HG03442 (cell line): ENCODE results near the gene ZNF19.
"Not testable (repeated sequence)": the region's sequence is repeated elsewhere in the genome, so short reads cannot be mapped to it uniquely, and the experiment has no call there.

Experiments used
- ATAC-seq: cut with Tn5 transposase; IDR thresholded peaks from one replicate; pipeline ENCODE4 v1.9.1; 2021; ENCODE audit warnings: mild to moderate bottlenecking, moderate library complexity; ENCODE audit not compliant: unreplicated experiment

ZNF19 gene

DNA sequence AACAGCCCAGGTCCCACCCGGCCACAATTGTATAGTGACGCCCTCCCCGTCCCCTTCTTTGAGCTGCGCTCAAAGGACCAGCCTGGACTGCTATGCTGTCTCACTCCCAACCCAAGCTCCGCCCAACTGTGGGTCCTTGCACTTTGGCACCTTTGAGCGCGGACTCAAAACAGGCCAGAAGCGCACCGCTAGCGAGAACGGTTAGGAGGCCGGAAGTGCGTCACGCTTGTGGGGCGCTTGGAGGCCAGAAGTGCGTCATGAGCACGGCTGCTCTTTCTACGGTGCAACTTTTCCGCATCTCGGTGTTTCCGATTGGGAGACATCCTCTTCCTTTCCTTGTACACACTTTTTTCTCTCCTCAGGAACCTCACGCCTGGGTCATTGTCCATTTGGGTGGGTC lies at the start of gene ZNF19:
ZNF19 (minus strand) TSS at position 203 of the 400 bp plus-strand sequence. CDS start 7,210 bp downstream, outside the sequence.
- no peak for ATAC-seq

DNA sequence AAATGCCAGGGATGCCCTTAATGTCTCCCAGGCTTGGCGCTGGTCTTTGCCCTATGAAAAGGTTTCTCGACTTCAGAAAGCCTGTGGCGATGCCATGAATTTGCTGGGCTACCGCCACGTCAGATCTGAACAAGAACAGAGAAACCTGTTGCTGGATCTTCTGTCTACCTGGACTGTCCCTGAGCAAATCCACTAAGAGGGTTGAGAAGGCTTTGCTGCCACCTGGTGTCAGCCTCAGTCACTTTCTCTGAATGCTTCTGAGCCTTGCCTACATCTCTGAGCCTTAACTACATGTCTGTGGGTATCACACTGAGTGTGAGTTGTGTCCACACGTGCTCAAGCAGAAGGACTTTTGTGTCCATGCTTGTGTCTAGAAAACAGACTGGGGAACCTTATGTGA lies 48.5 kb upstream of the ZNF19 start:
- no peak for ATAC-seq

DNA sequence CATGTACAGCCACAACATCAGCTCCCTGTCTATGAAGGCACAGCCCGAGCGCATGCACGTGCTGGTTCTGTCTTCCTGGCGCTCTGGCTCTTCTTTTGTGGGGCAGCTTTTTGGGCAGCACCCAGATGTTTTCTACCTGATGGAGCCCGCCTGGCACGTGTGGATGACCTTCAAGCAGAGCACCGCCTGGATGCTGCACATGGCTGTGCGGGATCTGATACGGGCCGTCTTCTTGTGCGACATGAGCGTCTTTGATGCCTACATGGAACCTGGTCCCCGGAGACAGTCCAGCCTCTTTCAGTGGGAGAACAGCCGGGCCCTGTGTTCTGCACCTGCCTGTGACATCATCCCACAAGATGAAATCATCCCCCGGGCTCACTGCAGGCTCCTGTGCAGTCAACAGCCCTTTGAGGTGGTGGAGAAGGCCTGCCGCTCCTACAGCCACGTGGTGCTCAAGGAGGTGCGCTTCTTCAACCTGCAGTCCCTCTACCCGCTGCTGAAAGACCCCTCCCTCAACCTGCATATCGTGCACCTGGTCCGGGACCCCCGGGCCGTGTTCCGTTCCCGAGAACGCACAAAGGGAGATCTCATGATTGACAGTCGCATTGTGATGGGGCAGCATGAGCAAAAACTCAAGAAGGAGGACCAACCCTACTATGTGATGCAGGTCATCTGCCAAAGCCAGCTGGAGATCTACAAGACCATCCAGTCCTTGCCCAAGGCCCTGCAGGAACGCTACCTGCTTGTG lies 47.8 kb upstream of the ZNF19 start:
- ATAC-seq: no peak

DNA sequence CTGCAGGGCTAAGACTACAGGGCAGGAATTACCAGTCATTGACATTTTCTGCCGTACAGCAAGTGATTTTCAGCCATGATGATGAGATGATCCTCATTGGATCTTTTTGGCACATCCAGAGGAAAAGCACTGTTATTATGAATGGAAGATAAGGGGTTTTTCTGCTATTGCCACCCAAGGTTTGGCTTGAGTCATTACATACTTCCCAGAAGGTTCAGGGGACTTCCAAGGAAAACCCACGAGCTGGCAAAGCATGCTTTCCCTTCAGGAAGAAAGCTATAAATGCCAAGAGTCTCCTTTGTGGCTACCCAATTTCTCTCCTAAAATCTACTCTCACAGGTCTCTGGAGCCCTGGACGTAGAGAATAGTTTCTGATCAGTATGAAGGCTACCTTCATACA lies 43.2 kb upstream of the ZNF19 start:
- ATAC-seq: no peak

GRCh38 chr16:71528863-71529262 lies 39.7 kb upstream of the ZNF19 start:
- no peak for ATAC-seq

- no peak for ATAC-seq
Measured at GRCh38 chr16:71528257-71528656, 39.1 kb upstream of the ZNF19 start.

DNA sequence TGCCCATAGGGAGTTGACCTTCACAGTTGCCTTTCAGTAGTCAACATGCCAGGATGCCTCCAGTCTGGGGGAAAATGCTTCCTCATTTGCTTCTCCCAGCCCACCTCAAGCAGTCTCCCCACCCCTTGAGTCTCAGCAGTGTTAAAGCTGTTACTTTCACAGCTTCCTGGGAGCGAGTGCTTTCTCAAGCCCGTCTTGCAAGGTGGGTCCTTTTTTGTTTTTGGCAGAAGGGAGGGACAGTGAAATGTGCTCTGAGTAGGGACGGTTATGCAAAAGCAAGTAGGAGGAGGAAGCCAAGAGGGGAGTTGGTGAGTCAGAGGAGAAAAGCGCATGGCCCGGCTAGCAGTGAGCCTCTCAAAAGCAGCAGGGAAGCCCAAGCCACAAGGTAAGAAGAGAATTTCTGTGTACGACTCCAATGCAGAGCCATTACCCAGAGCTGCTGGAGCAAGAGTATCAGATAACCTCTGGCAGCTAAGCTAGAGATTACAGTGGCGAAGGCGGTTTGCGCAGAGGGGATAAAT lies 37.0 kb upstream of the ZNF19 start, which contains the start of gene CHST4:
CHST4 (plus strand) TSS at position 316 of the 521 bp plus-strand sequence. CDS start 10,252 bp downstream, outside the sequence.
- no peak for ATAC-seq

GRCh38 chr16:71524566-71525553 lies 35.7 kb upstream of the ZNF19 start:
- no peak for ATAC-seq

GRCh38 chr16:71520550-71520949 lies 31.4 kb upstream of the ZNF19 start:
- no peak for ATAC-seq

GRCh38 chr16:71515026-71515425 lies 25.9 kb upstream of the ZNF19 start:
- ATAC-seq: no peak

- ATAC-seq: no peak
Measured at GRCh38 chr16:71514476-71514875, 25.4 kb upstream of the ZNF19 start.

DNA sequence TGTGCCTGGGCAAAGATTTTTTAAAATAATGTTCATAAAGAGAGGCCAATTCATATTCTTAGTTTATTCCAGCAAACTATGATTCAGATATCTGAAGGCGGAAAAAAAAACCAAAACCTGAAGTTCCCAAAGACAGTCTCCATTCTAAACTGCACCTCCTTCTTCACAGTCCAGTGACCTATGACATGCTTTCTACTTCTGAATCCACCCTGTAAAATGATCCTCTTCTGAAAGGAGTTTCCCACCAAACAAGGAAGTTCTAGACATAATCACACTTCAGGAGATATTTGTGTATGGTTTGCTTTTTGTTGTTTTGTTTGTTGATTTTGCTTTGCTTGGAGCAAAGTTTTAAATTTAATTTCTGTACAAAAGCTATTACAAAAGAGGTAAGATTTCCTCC lies 24.2 kb upstream of the ZNF19 start:
- ATAC-seq: no peak

- ATAC-seq: no peak
Measured at GRCh38 chr16:71507061-71507460, 17.9 kb upstream of the ZNF19 start.

DNA sequence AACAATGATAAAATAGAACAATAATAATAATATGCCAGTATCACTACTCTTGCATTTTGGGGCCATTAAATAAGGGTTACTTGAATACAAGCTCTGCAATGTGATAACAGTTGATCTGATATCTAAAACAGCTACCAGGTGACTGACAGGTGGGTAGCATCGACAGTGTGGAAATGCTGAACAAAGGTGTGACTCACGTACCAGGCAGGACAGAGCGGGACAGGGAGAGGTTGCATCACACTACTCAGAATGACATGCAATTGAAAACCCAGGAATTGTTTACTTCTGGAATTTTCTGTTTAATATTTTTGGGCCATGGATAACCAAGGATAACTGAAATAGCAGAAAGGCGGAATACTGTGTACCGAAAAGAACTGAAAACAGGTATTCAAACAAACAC lies 15.8 kb upstream of the ZNF19 start:
- no peak for ATAC-seq

- ATAC-seq: not testable (repeated sequence)
Measured at GRCh38 chr16:71504051-71504450, 14.9 kb upstream of the ZNF19 start.

DNA sequence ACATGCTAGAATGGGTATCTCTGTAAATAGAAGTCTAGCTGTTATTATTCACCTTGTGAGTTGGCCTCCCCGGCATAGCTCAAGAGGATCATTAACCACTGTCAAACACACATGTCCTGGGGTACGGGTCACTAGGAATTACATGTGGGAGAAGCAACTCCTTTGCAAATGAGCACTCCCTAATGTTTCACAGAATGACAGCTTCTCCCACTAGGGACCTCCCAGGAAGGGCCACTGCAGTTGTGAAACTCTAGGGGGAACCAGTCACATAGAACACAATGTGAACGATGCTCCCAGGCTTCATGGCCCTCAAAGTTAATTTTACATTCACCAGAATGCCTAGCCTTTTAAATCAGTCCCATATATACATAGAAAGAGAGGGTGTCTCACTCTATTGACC lies 12.4 kb upstream of the ZNF19 start:
- no peak for ATAC-seq

DNA sequence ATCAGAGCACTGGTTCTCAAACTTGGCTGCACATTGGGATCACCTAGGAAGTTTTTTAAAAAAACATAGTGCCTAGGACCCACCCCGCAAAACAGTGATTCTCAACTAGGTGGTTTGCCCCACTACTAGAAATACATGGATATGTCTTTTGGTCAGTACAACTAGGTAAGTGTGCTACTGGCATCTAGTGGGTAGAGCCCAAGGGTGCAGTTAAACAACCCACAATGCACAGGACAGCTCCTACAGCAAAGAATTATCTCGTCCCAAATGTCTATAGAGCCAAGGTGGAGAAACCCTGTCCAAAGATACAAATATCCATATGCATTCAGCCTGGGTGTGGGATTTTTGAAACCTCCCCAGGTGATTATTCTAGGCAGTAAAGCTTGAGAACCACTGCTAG lies 11.8 kb upstream of the ZNF19 start:
- ATAC-seq: no peak

GRCh38 chr16:71499775-71500364 lies 10.7 kb upstream of the ZNF19 start:
- no peak for ATAC-seq

DNA sequence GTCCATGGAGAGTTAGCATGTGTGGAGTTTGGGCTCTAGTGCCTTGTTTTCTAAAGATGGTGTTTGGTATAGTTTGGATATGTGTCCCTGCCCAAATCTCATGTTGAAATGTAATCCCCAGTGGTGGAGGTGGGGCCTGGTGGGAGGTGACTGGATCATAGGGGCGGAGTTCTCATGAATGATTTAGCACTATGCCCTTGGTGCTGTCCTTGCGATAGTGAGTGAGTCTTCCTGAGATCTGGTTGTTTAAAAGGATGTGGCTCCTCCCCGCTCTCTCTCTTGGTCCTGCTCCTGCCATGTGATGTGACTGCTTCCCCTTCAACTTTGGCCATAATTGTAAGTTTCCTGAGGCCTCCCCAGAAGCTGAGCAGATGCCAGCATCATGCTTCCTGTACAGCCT lies 8.9 kb upstream of the ZNF19 start:
- ATAC-seq: no peak

DNA sequence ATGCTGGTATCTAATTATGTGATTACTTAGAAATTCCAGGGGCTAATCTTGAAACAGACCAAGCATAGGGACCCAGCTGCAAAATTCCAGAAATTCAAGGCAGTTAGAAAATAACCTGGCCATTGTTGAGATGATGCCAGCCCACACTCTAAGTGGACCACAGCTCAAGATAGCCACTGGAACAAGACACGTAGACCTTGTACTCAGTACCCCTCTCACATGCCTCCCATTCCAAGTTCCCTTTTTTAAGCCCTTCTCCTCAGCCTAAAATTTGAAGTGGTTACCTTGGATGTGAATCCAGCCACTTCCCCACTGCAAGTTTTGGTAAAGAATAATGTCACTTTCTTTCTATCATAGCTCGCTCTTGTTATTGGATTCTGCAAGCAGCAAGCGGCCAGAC lies 4.1 kb upstream of the ZNF19 start:
- no peak for ATAC-seq

- ATAC-seq: no peak
Measured at GRCh38 chr16:71492786-71493185, 3.7 kb upstream of the ZNF19 start.
